GM12878 (cell line): Measurements from ENCODE around the gene ANKRD55. TPM values are rescaled to one million over a fixed set of nuclear protein-coding genes. Genes with fewer than 3 reads are reported as not detected.

ENCODE experiments used
- CBFB ChIP-seq: IDR thresholded peaks from 2 replicates; pipeline ENCODE4 v1.6.1; 2016; ENCODE audit warnings: antibody characterized with exemption, low read depth
- CBX3 ChIP-seq: fragments of 200-600 bp; sonication (generic); IDR thresholded peaks from 2 replicates; pipeline ENCODE4 v1.6.1; 2016; ENCODE audit warnings: low read depth, borderline replicate concordance
- DPF2 ChIP-seq: fragments of 450-650 bp; IDR thresholded peaks from 2 replicates; pipeline ENCODE4 v1.6.1; 2017; ENCODE audit warnings: mild to moderate bottlenecking
- MEF2B ChIP-seq: fragments of 450-650 bp; IDR thresholded peaks from 2 replicates; pipeline ENCODE4 v1.6.1; 2018; ENCODE audit warnings: mild to moderate bottlenecking, moderate library complexity; ENCODE audit not compliant: partially characterized antibody, poor library complexity, severe bottlenecking
- MXI1 ChIP-seq: fragments of 150-350 bp; IDR thresholded peaks from 2 replicates; pipeline ENCODE4 v1.6.1; 2011; ENCODE audit warnings: low read depth, mild to moderate bottlenecking, inconsistent platforms, low read length, improper control_type of control experiment
- PAX8 ChIP-seq: fragments of 450-650 bp; IDR thresholded peaks from 2 replicates; pipeline ENCODE4 v1.6.1; 2017; ENCODE audit warnings: mild to moderate bottlenecking, moderate library complexity
- SMC3 ChIP-seq: IDR thresholded peaks from 2 replicates; pipeline ENCODE4 v1.6.1; 2011; ENCODE audit warnings: low read length, improper control_type of control experiment, borderline replicate concordance
- SPI1 ChIP-seq: IDR thresholded peaks from 2 replicates; pipeline ENCODE4 v1.6.1; 2011; ENCODE audit warnings: low read depth, mild to moderate bottlenecking, low read length, moderate library complexity, borderline replicate concordance; ENCODE audit not compliant: insufficient read depth
- TCF7 ChIP-seq: IDR thresholded peaks from 2 replicates; pipeline ENCODE4 v1.6.1; 2014; ENCODE audit warnings: antibody characterized with exemption, borderline replicate concordance
- ZNF384 ChIP-seq: IDR thresholded peaks from 2 replicates; pipeline ENCODE4 v1.6.1; 2012; ENCODE audit warnings: low read depth, mild to moderate bottlenecking, low read length, improper control_type of control experiment, borderline replicate concordance
- polyA plus RNA-seq, 11 experiments: library from polyadenylated mRNA; depleted of rRNA in 4 of 11; unstranded in 6 of 11; stranded (reverse) in 5 of 11; fragments of >200 nt; fragmentation: Nextera tagmentation in 4 of 11; fragmentation: Illumina TruSeq in 1 of 11; extraction: Ambion mirVana in 4 of 11; extraction: Trizol in 1 of 11; gene quantifications; 1 replicate in 1 of 11; 2 replicates in 10 of 11; pipeline versions ENCODE4 v1.2.1 to v1.2.3, GENCODE V29; 2011 to 2016; ENCODE audit warnings: inconsistent platforms in 2 of 11, missing spikeins in 2 of 11, low read depth in 1 of 11
- total RNA-seq, 4 experiments: library from RNA; depleted of rRNA in 3 of 4; stranded (reverse); fragments of >200 nt in 3 of 4; fragmentation: Illumina TruSeq in 1 of 4; extraction: Trizol in 1 of 4; gene quantifications; 2 replicates each; pipeline versions ENCODE4 v1.2.1 to v1.2.3, GENCODE V29; 2013 to 2021
- TF ChIP-seq, protein P1 (sequence below): fragments of 450-650 bp; IDR thresholded peaks from 2 replicates; pipeline ENCODE4 v1.6.1; 2017; ENCODE audit warnings: borderline replicate concordance
- TF ChIP-seq, protein P2 (sequence below): fragments of 450-650 bp; IDR thresholded peaks from 2 replicates; pipeline ENCODE4 v1.6.1; 2016; ENCODE audit warnings: mild to moderate bottlenecking
- TF ChIP-seq, protein P3 (sequence below): fragments of 450-650 bp; IDR thresholded peaks from 2 replicates; pipeline ENCODE4 v1.6.1; 2017; ENCODE audit warnings: mild to moderate bottlenecking
- TF ChIP-seq, protein P4 (sequence below): fragments of 450-650 bp; formaldehyde crosslinking; IDR thresholded peaks from 2 replicates; pipeline ENCODE4 v1.4.0; 2022; ENCODE audit warnings: mild to moderate bottlenecking, moderate library complexity
- TF ChIP-seq, protein P5 (sequence below): fragments of 450-650 bp; IDR thresholded peaks from 2 replicates; pipeline ENCODE4 v1.6.1; 2016; ENCODE audit warnings: mild to moderate bottlenecking, moderate library complexity, borderline replicate concordance
- TF ChIP-seq, protein P6 (sequence below): fragments of 450-650 bp; IDR thresholded peaks from 2 replicates; pipeline ENCODE4 v1.6.1; 2017; ENCODE audit warnings: low read depth, mild to moderate bottlenecking, moderate library complexity

ANKRD55 gene
- total and polyA plus RNA-seq, 10 of the 15 experiments (the other 5 are each of a cell fraction or from before 2014, with no cell fraction given), result 0.04 TPM; not detected in 9

DNA sequence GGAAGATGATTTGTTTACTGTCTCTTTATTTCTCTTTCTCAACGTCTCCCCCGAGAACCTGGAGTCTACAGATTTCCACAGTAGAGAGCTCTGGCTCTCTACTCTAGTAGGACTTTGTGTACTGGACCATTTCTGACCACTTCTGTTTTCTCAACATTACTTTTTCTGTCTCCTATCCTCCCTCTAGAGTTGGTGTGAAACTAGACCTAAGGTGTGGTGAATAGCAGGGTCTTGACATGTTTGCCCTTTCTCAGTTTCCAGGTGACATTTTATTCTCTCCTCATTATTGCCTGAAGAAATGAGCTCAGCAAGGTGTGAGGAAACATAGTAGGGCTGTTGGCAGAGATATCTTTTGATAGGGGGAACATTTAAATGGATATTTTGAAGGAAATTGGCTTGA, 176.3 kb downstream of the ANKRD55 start (continued):
- TF ChIP-seq, protein P1, sequence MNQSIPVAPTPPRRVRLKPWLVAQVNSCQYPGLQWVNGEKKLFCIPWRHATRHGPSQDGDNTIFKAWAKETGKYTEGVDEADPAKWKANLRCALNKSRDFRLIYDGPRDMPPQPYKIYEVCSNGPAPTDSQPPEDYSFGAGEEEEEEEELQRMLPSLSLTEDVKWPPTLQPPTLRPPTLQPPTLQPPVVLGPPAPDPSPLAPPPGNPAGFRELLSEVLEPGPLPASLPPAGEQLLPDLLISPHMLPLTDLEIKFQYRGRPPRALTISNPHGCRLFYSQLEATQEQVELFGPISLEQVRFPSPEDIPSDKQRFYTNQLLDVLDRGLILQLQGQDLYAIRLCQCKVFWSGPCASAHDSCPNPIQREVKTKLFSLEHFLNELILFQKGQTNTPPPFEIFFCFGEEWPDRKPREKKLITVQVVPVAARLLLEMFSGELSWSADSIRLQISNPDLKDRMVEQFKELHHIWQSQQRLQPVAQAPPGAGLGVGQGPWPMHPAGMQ, result no peak
- TF ChIP-seq MXI1, result no peak
- TF ChIP-seq, protein P2, sequence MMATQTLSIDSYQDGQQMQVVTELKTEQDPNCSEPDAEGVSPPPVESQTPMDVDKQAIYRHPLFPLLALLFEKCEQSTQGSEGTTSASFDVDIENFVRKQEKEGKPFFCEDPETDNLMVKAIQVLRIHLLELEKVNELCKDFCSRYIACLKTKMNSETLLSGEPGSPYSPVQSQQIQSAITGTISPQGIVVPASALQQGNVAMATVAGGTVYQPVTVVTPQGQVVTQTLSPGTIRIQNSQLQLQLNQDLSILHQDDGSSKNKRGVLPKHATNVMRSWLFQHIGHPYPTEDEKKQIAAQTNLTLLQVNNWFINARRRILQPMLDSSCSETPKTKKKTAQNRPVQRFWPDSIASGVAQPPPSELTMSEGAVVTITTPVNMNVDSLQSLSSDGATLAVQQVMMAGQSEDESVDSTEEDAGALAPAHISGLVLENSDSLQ, result no peak
- TF ChIP-seq SMC3, result no peak; the same call in 1 of the 2 replicates
- TF ChIP-seq DPF2, result peak; percentile 79
- TF ChIP-seq SPI1, result peak; percentile 91
- no peak for TF ChIP-seq CBFB
- TF ChIP-seq, protein P3, sequence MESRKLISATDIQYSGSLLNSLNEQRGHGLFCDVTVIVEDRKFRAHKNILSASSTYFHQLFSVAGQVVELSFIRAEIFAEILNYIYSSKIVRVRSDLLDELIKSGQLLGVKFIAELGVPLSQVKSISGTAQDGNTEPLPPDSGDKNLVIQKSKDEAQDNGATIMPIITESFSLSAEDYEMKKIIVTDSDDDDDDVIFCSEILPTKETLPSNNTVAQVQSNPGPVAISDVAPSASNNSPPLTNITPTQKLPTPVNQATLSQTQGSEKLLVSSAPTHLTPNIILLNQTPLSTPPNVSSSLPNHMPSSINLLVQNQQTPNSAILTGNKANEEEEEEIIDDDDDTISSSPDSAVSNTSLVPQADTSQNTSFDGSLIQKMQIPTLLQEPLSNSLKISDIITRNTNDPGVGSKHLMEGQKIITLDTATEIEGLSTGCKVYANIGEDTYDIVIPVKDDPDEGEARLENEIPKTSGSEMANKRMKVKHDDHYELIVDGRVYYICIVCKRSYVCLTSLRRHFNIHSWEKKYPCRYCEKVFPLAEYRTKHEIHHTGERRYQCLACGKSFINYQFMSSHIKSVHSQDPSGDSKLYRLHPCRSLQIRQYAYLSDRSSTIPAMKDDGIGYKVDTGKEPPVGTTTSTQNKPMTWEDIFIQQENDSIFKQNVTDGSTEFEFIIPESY, result no peak
- no peak for TF ChIP-seq ZNF384
- TF ChIP-seq, protein P4, sequence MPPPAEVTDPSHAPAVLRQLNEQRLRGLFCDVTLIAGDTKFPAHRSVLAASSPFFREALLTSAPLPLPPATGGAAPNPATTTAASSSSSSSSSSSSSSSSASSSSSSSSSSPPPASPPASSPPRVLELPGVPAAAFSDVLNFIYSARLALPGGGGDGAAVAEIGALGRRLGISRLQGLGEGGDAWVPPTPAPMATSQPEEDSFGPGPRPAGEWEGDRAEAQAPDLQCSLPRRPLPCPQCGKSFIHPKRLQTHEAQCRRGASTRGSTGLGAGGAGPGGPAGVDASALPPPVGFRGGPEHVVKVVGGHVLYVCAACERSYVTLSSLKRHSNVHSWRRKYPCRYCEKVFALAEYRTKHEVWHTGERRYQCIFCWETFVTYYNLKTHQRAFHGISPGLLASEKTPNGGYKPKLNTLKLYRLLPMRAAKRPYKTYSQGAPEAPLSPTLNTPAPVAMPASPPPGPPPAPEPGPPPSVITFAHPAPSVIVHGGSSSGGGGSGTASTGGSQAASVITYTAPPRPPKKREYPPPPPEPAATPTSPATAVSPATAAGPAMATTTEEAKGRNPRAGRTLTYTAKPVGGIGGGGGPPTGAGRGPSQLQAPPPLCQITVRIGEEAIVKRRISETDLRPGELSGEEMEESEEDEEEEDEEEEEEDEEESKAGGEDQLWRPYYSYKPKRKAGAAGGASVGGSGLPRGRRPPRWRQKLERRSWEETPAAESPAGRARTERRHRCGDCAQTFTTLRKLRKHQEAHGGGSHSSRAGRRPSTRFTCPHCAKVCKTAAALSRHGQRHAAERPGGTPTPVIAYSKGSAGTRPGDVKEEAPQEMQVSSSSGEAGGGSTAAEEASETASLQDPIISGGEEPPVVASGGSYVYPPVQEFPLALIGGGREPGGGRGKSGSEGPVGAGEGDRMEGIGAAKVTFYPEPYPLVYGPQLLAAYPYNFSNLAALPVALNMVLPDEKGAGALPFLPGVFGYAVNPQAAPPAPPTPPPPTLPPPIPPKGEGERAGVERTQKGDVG, result no peak
- TF ChIP-seq, protein P5, sequence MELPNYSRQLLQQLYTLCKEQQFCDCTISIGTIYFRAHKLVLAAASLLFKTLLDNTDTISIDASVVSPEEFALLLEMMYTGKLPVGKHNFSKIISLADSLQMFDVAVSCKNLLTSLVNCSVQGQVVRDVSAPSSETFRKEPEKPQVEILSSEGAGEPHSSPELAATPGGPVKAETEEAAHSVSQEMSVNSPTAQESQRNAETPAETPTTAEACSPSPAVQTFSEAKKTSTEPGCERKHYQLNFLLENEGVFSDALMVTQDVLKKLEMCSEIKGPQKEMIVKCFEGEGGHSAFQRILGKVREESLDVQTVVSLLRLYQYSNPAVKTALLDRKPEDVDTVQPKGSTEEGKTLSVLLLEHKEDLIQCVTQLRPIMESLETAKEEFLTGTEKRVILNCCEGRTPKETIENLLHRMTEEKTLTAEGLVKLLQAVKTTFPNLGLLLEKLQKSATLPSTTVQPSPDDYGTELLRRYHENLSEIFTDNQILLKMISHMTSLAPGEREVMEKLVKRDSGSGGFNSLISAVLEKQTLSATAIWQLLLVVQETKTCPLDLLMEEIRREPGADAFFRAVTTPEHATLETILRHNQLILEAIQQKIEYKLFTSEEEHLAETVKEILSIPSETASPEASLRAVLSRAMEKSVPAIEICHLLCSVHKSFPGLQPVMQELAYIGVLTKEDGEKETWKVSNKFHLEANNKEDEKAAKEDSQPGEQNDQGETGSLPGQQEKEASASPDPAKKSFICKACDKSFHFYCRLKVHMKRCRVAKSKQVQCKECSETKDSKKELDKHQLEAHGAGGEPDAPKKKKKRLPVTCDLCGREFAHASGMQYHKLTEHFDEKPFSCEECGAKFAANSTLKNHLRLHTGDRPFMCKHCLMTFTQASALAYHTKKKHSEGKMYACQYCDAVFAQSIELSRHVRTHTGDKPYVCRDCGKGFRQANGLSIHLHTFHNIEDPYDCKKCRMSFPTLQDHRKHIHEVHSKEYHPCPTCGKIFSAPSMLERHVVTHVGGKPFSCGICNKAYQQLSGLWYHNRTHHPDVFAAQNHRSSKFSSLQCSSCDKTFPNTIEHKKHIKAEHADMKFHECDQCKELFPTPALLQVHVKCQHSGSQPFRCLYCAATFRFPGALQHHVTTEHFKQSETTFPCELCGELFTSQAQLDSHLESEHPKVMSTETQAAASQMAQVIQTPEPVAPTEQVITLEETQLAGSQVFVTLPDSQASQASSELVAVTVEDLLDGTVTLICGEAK, result no peak
- no peak for TF ChIP-seq TCF7
- TF ChIP-seq CBX3, result no peak
- no peak for TF ChIP-seq PAX8
- TF ChIP-seq, protein P6, sequence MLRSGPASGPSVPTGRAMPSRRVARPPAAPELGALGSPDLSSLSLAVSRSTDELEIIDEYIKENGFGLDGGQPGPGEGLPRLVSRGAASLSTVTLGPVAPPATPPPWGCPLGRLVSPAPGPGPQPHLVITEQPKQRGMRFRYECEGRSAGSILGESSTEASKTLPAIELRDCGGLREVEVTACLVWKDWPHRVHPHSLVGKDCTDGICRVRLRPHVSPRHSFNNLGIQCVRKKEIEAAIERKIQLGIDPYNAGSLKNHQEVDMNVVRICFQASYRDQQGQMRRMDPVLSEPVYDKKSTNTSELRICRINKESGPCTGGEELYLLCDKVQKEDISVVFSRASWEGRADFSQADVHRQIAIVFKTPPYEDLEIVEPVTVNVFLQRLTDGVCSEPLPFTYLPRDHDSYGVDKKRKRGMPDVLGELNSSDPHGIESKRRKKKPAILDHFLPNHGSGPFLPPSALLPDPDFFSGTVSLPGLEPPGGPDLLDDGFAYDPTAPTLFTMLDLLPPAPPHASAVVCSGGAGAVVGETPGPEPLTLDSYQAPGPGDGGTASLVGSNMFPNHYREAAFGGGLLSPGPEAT, result no peak
- TF ChIP-seq MEF2B, result peak; percentile 80
